ENCODE measurements around the gene CSNK2B.

The CSNK2B gene

DNA sequence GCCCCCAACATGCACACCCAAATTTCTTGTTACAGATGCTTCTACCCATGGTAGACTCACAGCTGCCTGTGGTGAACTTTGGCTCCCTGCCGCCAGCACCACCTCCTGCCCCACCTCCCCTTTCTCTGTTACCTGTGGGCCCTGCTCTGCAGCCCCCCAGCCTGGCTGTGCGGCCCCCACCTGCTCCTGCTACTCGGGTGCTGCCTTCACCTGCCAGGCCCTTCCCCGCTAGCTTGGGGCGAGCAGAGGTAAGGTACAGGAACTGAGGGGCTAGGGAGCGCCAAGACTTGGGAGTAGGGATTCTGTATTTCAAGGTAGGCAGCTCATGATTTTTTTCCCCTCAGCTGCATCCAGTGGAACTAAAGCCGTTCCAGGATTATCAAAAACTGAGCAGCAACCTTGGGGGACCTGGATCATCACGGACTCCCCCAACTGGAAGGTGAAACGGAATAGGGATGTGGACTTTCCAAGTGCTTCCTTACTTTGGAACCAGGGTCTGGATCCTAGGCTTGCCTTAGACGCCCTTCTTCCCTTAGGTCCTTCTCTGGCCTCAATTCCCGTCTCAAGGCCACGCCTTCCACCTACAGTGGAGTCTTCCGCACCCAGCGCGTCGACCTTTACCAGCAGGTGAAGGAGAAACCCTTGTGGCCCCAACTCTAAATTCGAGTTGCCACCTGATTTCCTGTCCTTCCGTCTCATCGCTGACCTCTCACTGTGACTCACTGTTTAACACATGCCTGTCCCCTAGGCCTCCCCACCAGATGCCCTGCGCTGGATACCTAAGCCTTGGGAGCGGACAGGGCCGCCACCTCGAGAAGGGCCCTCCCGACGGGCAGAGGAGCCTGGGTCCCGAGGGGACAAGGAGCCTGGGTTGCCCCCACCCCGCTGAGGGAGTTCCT, 28.9 kb upstream of the CSNK2B start:
- DNase-seq (ENCODE audit: low read depth in 2 of 2): no peak

DNA sequence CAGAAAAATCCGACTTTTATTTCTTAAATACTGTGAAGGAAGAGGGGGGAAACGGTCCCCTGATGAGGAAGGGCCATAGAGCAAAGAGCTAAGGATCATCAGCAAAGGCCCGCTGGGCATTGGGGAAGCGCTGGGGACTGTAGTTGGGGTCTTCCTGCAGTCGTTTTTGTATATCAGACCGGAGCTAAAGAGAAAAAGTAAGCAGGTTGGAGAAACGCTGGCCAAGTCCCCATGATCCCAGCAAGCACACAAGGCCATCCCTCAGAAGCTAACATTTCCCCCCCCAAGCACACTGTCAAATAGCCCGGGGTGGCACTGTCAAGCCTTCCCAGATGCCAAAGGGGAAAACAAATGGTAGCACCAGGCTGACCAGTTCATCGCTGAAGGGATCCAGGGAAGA, 26.8 kb upstream of the CSNK2B start:
- no peak for DNase-seq (ENCODE audit: low read depth in 2 of 2)

DNA sequence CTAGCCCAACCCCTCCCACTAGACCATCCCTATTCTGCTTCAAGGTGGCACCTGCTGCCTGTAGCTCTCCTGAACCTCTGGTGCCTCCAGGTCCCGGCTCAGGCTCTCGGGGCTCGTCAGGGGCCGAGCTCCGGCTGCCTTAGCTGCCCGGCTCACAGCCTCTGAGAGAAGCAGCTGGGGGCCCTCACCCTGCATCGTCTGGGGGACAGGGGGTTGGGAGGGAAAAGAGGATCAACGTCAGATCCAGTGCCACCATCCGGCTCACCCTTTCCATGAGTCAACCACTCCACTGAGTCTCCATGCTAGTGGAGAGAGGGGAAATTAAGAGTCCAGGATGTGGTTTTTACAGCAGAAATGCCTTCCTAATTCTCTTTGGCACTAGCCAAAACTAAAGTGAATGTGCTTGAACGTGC, 26.4 kb upstream of the CSNK2B start:
- no peak for DNase-seq (ENCODE audit: low read depth in 2 of 2)

DNA sequence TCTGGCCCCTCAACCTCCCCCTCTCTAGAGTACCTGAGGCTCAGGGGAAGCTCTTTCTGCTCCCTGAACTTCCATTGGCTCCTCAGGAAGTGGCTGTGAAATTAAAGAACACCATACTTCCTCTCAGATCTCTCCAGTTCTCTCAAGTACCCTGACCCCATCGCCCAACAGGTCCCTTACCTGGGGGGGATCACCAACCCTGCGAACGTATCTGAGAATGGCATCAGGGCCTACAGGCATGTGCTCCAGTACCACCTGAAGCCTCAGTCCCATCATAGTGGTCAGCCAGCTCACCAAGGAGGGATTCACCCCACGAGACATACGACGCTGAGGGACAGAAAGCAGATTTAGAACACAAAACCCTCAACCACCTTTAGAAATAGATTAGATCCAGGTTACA, 25.3 kb upstream of the CSNK2B start:
- no peak for DNase-seq (ENCODE audit: low read depth in 2 of 2)

DNA sequence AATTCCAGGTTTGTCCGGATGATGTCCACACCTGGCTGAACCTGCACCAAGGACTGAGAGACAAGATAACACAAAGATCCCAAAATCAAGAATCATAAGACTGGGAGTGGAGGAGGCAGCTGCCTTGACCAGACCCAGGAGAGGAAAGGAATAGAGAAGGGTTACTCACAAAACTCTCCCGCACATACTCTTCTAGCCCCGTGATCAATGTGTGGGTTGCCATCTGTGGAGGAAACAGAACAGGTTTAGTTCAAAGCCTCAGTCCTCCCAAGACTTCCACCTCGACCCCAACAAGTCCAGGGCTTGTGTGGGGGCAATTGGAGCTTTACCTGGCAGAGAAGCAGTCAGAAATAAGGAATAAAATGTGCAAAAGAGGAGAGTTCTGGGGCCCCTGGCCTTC, 24.5 kb upstream of the CSNK2B start:
- DNase-seq (ENCODE audit: low read depth in 2 of 2): no peak

DNA sequence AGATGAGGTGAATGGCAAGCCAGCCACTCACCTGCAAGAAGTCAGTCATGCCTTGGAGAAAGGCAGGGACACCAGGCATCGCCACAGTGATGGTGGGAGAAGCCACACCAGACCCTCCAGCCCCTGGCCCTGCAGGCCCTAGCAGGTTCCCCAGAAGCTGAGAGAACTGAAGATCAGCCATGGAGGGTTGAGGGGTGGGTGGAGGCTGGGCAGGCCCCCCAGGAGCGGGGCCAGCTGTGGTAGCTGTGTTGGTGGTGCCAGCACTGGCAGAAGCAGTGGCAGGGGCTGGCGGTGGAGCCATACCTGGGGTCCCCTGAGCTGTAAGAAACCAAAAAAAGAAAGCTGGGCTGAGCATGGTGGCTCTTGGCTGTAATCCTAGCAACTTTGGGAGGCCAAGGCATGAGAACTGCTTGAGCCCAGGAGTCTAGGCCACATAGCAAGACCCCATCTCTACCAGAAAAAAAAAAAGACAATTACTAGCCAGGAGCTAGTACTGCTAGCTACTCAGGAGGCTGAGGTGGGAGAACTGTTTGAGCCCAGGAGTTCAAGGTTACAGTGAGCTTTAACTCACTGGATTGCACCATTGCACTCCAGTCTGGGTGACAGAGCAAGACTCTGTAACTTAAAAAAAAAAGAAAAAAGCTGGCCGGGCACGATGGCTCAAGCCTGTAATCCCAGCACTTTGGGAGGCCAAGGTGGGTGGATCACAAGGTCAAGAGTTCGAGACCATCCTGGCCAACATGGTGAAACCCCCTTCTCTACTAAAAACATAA, 22.9 kb upstream of the CSNK2B start:
- DNase-seq (ENCODE audit: low read depth in 2 of 2): no peak

DNA sequence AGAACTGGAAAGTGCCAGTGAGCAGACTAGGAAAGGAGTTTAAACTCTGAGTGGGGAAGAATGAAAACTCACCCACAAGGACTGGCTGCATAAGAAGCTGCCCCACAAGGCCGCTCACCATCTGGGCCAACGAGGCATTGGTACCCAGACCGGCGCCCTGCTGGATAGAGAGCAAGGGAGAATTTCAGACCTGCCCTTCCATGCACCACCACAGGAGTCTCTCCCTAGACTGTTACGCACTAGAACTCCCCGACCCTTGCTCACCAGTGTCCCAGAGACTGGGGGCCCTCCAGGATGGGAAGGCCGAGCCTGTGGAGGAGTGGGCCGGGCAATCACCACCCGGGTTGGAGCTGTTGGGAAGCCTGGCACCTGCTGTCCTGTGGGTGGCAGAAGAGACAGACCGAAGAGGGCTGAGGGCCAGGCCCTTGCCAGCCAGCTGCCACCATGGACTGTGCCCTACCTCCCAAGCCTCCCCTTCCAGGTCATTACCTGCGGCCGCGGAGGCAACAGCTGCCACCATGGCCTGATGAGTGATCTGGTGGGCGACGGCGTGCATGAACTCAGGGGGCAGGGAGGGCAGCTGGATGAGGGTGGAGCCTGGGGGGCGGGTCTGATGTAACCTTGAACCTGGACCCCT, 21.9 kb upstream of the CSNK2B start:
- no peak for DNase-seq (ENCODE audit: low read depth in 2 of 2)

DNA sequence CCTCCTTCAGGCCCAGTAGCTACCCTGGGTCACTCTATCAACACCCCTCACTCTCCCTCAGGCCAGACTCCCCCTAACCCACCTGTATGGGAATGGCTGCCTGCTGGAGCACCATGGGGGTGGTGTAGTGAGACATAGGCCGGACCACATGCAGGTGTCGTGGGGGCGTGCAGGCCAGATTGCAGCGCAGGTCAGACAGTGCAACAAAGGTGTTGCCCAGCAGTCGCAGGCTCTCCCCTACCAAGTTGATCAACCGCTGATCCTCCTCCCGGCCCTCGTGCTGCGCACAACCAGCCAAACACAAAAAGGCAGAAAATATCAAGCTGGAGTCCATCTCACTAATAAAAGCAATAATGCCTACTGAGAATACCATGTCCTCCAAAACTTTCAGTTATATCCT, 20.6 kb upstream of the CSNK2B start:
- DNase-seq (ENCODE audit: low read depth in 2 of 2): no peak

DNA sequence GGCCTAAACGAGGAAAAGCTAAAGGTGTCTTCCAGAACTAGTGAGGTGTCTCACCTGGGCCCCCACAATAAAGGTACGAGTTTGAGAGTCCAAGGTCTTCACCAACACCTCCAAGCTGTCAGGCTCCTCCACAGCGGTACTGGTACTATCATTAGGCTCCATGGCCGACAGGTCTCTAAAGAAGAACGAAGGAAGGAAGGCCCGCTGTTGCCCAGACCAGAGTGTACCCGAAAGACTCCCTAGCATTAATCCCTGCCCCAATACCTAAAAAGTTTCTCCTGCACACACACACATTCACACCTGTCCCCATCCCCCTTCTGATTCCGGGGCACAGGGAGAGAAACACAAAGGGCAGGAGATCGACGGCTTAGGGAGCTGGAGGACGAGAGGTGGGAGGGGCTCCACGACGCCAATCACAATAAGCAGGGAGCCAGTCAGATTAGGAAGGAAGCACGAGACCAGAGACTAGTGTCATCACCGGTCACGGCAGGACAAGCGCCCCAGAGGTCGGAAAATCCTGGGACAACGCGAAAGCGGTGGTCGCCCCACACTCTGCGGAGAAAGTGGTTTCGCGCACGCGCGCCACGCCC, 14.2 kb upstream of the CSNK2B start:
- peak in 1 of 2 donors; percentile 53 for DNase-seq (ENCODE audit: low read depth in 2 of 2)

DNA sequence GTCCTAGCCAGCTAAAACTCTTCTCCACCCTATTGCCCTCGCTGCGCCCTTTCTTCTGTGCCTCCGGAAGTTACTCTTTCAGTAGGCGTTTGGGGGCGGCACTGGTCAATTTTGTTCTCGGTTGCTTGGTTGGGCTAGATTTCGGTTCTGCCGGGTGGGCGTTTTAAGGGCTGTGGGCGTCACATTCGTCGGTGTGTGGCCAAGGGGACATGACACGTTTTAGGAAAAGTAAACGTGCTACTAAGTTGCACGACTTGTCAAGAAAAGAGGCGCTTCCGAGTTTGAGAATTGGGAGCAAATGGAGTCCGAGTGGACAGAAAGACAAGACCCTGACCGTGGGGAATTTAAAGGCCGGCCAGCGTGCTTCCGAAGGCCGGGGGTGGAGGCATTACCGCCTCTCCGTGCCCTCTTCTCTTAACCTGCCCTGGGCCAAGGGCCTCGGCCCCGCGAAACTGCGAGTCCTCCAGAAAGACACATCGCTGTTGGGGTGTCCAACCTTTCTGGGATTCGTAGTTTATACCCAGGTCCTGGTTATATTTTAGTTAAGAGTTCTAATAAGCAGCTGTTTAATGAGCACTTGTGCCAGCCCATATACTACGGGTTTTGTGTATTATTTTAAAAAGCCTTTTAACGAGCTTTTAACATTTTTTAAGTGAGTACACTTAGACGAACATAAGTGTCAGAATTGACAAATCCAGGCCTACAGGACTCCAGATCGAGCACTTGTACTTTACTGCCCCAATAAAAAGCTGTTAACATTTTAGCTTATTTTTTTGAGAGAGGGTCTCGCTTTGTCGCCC, 12.8 kb upstream of the CSNK2B start:
- peak; percentile 78 for DNase-seq (ENCODE audit: low read depth in 2 of 2)

DNA sequence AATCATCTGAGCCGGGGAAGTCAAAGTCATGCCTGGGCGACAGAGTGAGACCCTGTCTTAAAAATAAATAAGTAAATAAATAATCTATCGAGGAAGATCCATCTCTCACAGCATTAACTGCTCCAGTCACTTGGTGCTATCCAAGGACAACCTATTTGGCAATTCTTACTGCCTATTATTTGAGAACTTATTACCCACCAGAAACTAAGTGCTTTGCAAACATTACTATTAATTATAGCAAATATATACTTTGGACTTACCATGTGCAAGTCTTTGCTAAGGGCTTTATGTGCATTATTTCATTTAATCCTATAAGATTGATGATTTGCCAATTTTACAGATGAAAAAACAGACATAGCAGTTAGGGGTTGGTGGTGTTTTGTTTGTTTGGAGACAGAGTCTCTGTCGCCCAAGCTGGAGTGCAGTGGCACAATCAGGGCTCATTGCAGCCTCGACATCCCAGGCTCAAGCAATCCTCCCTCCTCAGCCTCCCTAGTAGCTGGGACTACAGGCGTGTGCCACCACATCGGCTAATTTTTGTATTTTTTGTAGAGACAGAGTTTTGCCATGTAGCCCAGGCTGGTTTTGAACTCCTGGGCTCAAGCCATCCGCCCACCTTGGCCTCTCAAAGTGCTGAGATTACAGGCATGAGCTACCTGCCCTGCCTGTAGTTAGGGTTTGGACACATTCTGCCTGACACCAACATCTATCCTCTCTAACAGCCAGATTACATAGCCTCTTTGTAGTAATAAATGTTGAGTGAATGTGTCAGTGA, 11.1 kb upstream of the CSNK2B start:
- DNase-seq (ENCODE audit: low read depth in 2 of 2): no peak

DNA sequence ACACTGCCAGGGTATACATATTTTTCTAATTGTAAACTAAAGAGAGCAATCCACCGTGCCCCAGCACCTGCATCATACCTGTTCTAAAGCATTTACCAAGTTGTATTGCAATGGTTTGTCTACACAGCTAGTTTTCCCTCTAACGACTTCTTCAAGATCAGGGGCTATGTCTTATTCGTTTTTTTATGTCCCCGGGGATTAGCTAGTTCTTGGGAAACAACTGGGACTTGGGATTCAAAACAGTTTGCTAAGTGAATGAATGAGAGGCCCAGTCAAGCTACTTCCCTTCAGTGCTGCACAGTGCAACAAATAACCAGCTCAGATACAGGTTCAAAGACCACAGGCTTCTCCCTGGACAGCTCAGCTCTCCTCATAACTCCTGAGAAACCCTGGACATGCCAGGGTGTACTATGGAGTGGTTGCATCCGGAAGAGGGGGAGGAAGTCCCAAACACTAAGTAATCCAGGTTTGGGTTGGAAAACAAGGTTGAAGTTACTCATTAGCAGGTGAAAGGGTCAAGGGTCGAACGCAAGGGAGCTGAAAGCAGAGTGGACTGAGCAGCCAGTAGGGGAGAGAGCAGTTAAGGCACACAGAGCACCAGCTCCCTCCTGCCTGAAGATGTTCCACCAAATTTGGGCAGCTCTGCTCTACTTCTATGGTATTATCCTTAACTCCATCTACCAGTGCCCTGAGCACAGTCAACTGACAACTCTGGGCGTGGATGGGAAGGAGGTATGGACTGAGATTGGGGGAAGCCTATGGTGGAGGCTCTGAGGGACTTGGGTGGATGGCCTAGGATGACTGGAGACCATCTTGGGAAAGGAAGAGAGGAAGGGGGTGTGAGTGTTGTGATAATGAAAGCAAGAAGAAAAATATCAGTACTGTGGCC, 10.3 kb upstream of the CSNK2B start, which contains the start of gene APOM:
Gene APOM, plus strand, starts transcription at position 546 of the 889 bp plus-strand sequence. Its CDS starts 73 bp downstream, at position 619.
- DNase-seq (ENCODE audit: low read depth in 2 of 2): no peak

DNA sequence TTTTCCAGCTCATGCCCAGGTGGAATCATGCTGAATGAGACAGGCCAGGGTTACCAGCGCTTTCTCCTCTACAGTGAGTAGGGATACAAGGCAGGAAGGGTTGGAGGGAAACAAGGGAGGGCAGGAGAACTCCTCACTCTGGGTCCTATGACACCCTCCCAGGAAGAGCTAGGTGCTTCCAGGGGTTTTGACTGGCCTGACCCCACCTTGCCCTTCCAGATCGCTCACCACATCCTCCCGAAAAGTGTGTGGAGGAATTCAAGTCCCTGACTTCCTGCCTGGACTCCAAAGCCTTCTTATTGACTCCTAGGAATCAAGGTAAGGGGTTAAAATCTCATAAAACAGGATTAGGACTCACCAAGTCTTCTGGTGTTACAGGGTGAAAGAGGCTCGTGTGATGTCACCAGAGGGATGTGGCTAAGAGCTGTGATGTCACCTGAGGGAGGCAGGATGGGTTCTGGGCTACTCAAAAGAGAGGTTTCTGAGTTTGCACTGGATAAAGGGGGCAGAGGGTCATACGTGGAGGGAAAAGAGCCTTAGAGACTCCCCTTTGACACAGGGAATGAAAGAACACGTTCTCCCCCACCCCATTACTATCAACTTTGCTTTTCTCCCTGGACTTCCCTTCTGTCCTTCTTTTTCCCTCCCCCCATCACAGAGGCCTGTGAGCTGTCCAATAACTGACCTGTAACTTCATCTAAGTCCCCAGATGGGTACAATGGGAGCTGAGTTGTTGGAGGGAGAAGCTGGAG, 8.3 kb upstream of the CSNK2B start:
- no peak for DNase-seq (ENCODE audit: low read depth in 2 of 2)

DNA sequence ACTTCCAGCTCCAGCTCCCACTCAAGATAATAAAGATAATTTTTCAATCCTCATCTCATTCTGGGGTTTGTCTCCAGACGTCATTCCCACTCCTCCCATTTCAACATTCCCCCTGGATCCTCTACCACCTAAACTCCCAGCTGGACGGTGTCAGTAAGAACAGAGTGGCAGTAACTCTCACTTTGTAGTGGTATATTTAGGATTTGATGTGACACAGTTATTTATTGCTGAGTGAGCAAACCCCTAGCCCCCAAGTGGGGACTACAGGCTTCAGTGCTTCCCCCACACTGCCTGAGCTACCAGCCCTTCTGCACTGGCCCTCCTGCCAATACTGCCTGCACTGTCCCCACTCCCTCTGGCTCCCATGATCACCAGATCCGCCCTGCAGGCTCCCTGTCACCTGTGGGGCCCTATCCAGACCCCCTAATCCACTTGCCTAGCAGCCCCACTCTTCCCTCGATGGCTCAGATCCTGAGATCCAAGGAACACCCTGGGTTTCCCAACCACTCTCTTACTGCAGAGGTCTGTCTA, 7.7 kb upstream of the CSNK2B start:
- DNase-seq (ENCODE audit: low read depth in 2 of 2): no peak

DNA sequence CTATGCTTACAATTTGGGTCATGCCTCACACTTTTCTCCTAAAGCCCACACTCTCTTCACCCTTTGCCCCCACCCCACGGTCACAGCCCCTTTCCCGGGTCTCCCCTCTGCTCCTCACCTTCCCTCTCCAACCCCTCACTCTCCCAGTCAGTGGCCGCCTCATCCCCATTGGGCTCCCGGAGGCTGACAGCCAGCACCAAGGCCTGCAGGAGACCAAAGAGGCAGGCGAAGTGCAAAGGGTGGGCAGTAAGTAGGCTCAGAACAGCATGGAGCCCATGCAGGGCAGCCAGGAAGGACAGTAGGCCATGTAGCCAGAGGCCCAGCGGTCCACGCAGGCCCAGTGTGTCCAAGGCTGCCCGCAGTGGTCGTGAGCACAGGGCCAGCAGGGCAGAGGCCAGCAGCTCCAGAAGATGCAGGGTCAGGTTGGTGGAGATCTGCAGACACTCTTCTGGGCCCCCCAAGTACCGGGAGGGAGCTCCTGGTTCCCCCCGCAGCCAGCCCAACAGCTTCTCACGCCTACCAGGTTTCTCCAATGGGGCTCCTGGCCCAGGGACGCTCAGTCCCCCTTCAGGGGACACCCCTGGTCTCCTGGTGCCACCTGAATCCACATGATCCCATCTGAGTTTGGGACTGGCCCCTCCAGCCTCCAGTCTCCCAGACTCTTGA, 6.8 kb upstream of the CSNK2B start:
- DNase-seq (ENCODE audit: low read depth in 2 of 2): no peak

DNA sequence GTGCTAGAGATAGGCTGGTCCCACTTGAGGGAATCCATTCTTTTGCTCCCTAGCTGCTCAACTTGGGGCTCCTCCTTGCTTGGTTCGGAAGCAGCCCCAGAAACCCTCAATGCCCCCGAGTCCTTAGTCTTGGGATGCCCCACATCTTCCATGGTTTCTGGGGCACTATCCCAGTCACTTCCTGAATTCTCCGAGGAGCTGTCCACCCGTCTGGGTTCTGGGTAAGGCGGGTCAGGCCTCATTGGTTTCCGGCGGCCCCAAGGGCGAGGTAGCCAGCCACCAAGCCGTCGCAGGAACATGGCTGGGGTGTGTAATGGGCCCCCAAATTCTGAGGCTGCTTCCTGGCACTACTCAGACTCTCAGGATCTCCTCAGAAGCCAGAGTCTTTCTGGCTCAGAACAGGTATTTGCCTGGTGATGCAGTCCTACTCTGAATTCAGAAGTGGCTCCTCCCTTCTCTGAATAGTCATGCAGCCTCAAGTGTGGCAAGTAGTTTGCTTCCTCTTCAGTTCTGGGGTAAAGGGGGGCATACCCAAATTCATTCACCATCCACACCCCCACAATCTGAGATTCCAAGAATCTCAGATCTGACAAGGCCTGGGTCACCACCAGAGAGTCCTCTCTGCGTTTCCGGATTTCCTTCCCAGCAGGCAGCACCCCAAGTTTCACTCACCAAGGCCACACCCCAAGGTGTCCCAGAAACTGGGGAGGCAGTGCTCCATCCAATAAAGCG, 6.1 kb upstream of the CSNK2B start:
- DNase-seq (ENCODE audit: low read depth in 2 of 2): peak in 1 of 2 donors; percentile 28
